Hepatic stellate cell (primary cell): Measurements from ENCODE around the gene OR4L1.
"Not testable (repeated sequence)": the region's sequence is repeated elsewhere in the genome, so short reads cannot be mapped to it uniquely, and the experiment has no call there.

Source experiments
- DNase-seq: peaks from one replicate; pipeline ENCODE4 v3.0.0; 2011; ENCODE audit warnings: low spot score

Gene OR4L1, protein sequence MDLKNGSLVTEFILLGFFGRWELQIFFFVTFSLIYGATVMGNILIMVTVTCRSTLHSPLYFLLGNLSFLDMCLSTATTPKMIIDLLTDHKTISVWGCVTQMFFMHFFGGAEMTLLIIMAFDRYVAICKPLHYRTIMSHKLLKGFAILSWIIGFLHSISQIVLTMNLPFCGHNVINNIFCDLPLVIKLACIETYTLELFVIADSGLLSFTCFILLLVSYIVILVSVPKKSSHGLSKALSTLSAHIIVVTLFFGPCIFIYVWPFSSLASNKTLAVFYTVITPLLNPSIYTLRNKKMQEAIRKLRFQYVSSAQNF

DNA sequence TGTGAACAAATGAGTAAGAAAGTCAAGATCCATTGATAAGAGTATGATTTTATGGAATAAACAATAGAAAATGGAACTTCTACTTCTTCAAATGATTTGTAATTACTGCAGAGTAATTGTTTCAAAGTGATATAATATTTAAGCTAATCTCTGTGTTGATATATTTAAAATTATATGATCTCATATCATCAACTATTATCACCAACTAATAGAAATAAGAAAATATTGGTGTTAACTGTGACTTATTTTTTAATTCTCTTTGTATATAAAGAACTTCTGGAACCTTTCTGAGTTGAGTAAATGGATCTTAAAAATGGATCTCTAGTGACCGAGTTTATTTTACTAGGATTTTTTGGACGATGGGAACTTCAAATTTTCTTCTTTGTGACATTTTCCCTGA lies at the start of gene OR4L1:
Gene OR4L1 (plus strand): TSS at position 301 of the 400 bp plus-strand sequence. CDS start 0 bp downstream, at position 301.
- no peak for DNase-seq

DNA sequence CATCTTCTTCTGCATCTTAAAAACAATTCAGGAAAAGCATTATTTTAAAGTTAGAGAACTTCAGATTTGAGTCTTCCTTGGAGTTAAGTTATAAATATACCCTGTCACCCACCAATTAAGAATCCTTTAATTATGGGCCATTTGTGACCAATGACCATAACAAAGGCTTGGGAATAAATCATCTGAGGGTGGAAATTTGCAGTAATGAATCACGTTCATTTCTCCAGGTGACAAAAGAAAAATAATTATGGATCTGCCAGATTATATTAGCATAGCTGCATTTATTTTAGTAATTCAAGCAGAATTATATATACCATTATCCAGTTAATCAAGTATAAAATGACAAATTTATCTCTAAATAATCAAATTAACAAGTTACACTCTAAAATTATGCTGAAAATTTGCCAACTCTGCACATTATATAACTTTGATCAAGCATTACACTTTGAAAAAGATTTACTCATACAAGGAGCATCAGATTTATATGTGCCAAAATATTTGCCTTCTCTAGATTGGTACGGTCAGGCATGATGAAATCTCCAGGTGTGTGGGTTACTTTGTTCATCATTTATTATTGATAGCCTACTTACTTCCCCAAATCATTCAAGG lies 40.5 kb upstream of the OR4L1 start, which contains the start of gene OR4K14:
Gene OR4K14 (minus strand): TSS at position 51 of the 609 bp plus-strand sequence. CDS start 4,114 bp downstream, outside the sequence.
- no peak for DNase-seq

DNA sequence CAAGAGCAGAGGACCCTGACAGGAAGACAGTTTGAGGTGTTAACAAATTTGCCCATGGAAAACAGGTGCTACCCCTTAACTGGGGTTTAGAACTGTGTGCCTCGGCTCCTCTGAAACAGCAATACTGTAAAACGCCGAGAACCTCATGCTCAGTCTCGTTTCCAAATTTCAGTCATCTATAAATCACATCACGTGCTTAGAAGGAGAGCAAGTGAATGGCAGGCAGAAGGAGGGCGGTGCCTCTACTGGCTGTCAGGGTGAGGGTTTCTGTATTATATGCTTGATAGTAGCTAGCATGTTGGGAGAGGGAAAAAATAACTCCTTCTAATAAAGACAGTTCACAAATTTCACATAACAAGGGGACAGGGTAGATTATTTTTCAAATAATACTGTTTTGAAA lies 28.8 kb upstream of the OR4L1 start:
- DNase-seq = no peak

DNA sequence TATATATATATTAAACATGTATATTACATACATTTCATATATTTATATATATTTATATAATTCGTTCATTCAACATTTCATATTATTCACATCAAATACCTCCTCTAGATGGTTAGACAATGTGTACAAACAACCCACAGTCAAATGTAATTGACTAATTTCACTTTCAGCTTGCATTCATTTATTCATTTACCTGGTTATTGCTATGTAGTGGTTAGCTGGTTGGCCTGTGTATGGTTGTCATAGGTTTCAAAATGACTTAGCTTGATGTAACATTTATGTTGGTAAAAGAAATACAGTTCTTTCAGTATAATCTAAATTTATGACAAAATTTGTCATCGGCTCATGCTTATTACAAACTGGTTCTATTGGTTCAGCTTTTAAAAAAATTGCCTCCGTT lies 24.4 kb upstream of the OR4L1 start:
- no peak for DNase-seq

DNA sequence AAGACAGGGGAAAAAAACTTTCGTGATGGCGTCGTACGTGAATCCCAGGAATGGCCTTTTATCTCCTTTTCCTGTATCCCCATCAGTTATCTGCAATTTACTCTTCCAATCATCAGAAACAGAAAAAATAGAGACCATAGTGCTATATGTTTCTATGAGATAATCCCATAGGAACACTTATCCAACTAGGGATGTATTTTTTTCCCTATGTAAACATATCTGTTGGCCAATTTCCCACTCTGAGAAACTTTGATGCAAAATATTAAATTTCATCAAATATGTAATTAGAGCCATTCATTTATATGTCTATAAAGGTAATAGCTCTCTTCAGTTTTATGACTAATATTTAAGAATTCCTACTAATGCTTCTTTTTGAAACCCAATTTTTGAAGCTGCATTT lies 23.9 kb upstream of the OR4L1 start, which contains the start of gene OR4K13:
Gene OR4K13 (minus strand): TSS at position 101 of the 400 bp plus-strand sequence. CDS start 1,280 bp downstream, outside the sequence.
- no peak for DNase-seq

DNA sequence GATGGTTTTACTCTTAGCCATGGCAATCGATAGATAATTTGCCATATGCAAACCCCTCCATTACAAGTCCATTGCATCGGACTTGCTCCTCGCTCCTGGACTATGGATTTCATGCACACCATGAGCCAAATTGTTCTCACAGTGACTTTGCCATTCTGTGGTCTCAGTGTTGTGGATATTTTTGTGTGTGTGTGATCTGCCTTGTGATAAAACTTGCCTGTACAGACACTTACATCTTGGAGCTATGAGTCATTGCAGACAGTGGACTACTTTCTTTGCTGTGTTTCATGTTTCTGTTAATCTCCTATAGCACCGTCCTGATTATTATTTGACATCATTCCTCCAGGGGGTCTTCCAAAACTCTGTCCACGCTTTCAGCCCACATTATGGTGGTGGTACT lies 15.6 kb upstream of the OR4L1 start:
- DNase-seq = no peak

DNA sequence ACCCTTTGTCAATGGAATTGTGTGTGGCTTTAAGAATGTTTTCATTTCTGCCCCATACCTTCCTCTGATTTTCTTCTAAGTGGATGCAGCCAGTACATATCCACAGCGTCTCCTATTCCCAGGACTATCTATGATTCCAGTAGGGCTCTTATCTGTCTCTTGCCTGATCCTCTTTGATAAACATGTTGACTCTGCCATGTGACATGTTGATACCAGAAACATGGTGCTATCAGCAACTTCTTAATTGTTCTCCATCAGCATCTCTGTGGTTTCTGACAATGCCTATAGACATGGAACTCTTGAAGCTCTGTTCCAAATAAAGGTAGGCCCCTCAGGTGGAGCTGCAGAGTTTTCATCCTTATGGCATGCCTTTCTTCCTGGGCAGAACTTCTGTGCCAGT lies 11.6 kb upstream of the OR4L1 start:
- DNase-seq = no peak

DNA sequence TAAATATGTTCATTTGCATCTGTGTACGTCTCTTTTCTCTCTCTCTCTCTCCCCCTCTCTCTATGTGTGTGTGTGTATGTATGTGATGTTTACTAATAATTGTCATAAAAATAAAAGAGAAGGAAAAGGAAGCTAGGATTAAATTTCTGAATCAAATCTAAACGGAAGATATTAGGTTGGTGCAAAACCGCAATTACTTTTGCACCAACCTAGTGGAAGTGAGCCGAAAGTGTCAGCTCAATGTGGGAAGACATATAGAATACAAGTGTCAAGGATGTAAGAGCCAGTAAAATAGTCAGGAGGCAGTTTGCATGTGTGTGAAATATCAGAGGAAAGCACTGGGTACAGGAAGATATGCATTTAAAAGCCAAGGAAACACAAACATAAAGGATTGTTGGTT lies 32.2 kb downstream of the OR4L1 start:
- no peak for DNase-seq

DNA sequence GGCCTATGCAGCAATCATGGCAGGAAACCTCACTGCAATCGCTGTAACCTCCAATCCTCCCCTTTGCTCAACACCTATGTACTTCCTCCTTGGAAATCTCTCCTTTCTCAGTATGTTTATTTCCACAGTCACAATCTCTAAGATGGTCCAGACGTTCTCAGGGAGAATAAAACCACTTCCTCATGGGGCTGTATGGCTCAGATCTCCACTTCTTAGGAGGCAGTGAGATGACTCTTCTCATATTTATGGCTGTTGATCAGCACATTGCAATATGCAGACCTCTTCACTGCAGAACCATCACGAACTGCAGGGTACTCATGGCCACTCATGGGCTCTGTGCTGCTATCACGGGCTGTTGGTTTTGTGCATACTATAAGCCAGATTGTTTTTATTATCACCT lies 33.6 kb downstream of the OR4L1 start:
- DNase-seq = no peak

DNA sequence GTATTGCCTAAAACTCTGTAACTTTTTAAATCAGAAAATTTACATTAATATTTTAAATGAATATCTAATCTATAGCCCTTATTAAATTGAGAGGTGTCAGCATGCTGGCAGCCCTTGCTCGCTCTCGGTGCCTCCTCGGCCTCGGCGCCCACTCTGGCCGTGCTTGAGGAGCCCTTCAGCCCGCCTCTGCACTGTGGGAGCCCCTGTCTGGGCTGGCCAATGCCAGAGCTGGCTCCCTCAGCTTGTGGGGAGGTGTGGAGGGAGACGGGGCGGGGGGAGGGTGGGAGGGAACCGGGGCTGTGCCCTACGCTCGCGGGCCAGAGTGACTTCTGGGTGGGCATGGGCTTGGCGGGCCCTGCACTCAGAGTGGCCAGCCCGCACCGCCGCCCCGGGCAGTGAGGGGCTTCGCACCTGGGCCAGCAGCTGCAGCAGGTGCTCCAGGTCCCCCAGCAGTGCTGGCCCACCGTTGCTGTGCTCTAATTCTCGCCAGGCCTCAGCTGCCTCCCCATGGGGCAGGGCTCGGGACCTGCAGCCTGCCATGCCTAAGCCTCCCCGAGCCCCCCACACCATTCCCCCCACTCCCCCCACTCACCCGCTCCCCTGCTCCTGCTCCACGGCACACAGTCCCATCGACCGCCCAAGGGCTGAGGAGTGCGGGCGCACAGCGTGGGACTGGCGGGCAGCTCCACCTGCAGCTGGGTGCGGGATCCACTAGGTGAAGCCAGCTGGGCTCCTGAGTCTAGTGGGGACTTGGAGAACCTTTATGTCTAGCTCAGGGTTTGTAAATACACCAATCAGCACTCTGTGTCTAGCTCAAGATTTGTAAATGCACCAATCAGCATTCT lies 39.3 kb downstream of the OR4L1 start:
- not testable (repeated sequence) for DNase-seq

DNA sequence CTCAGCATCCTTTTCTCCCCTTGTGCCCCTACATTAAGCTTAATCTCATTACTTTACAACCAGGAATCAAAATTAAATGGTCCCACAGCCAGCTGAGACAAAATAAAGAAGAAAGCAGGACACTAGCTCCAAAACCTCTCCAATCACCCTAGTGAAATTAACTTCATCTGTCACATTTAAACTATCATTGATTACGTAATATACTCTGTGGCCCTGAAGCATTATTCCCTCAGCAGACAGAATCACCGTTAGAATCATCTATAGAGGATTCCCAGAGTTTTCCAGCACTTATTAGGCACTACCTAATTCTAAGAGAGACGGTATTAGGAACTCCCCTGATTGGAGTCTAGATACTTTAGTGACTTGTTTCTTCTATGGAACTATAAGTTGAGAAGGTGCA lies 50.6 kb downstream of the OR4L1 start, which contains the start of gene OR4K17:
Gene OR4K17 (plus strand): TSS at position 302 of the 400 bp plus-strand sequence. CDS start 6,761 bp downstream, outside the sequence.
- no peak for DNase-seq
